B cell (primary cell): Measurements from ENCODE around the gene POU2F2. TPM values are rescaled to one million over a fixed set of nuclear protein-coding genes. Genes with fewer than 3 reads are reported as not detected.

ENCODE experiments used
- ATAC-seq: fragments of 200-7000 bp; cut with Tn5 transposase; one replicate; pipeline ENCODE4 v1.10.0; 2021; ENCODE audit warnings: low read depth, mild to moderate bottlenecking, moderate number of reproducible peaks, moderate library complexity
- CTCF ChIA-PET: fragments of 350-600 bp; sonication (Branson Sonifier 250); formaldehyde crosslinking; loops from one replicate; lab custom pipeline; 2021; ENCODE audit warnings: antibody characterized with exemption, inconsistent platforms; lab: Charles Lee
- POLR2A ChIA-PET: fragments of 350-600 bp; sonication (Branson Sonifier 250); formaldehyde crosslinking; loops from one replicate; lab custom pipeline; 2021; ENCODE audit warnings: antibody characterized with exemption; lab: Charles Lee
- DNase-seq: peaks from one replicate; pipeline ENCODE4 v3.0.0; 2013
- H2AFZ ChIP-seq: 2 replicates; pipeline ENCODE4 v1.6.1; 2012; ENCODE audit warnings: mild to moderate bottlenecking, low read depth, low read length; ENCODE audit not compliant: insufficient read depth, poor library complexity, severe bottlenecking
- H3K27ac ChIP-seq, 2 donors: 1 replicate in 1 of 2; 2 replicates in 1 of 2; pipeline ENCODE4 v1.5.1; 2012 to 2013; ENCODE audit warnings: low read length in 2 of 2, mild to moderate bottlenecking in 2 of 2, moderate library complexity in 1 of 2
- H3K27me3 ChIP-seq, 4 experiments: fragments of 200-600 bp in 1 of 4; sonication (generic) in 1 of 4; replicated peaks in 1 of 4; 1 replicate in 2 of 4; 2 replicates in 2 of 4; pipeline versions ENCODE4 v1.6.1 to v1.7.0; 2013 to 2016; ENCODE audit warnings: low read length in 3 of 4, mild to moderate bottlenecking in 2 of 4, mixed read lengths in 1 of 4, moderate library complexity in 1 of 4; ENCODE audit not compliant: insufficient read depth in 4 of 4, control insufficient read depth in 3 of 4; ENCODE audit errors: control extremely low read depth in 1 of 4
- H3K36me3 ChIP-seq, 2 experiments: replicated peaks in 1 of 2; 1 replicate in 1 of 2; 2 replicates in 1 of 2; pipeline versions ENCODE4 v1.6.1 to v1.7.1; 2013; ENCODE audit warnings: low read length in 1 of 2; ENCODE audit not compliant: insufficient read depth in 2 of 2, control insufficient read depth in 1 of 2; ENCODE audit errors: control extremely low read depth in 1 of 2, extremely low read depth in 1 of 2
- H3K4me1 ChIP-seq, 2 donors: fragments of 200-600 bp in 1 of 2; sonication (generic) in 1 of 2; 1 replicate in 1 of 2; 2 replicates in 1 of 2; pipeline versions ENCODE4 v1.5.1 to v1.6.1; 2013 to 2017; ENCODE audit warnings: low read length in 2 of 2; ENCODE audit not compliant: control insufficient read depth in 2 of 2, insufficient read depth in 2 of 2
- H3K4me2 ChIP-seq: replicated peaks from 2 replicates; pipeline ENCODE3; 2012; ENCODE audit warnings: mild to moderate bottlenecking, low read depth, low read length; ENCODE audit not compliant: poor library complexity, severe bottlenecking
- H3K4me3 ChIP-seq, 5 experiments: fragments of 200-600 bp in 1 of 5; sonication (generic) in 1 of 5; 1 replicate in 3 of 5; 2 replicates in 2 of 5; pipeline versions ENCODE4 v1.5.1 to v1.7.0; 2011 to 2016; ENCODE audit warnings: low read length in 4 of 5, mild to moderate bottlenecking in 4 of 5, low read depth in 2 of 5, control low read depth in 1 of 5, moderate library complexity in 1 of 5; ENCODE audit not compliant: insufficient read depth in 1 of 5; ENCODE audit errors: control extremely low read depth in 1 of 5, extremely low read depth in 1 of 5
- H3K79me2 ChIP-seq: fragments of 200-600 bp; sonication (generic); one replicate; pipeline ENCODE4 v1.6.0; 2016; ENCODE audit warnings: low read length; ENCODE audit not compliant: control insufficient read depth, insufficient read depth
- H3K9ac ChIP-seq: fragments of 200-600 bp; sonication (generic); 2 replicates; pipeline ENCODE4 v1.6.1; 2017; ENCODE audit warnings: mild to moderate bottlenecking, low read length, moderate library complexity
- H3K9me3 ChIP-seq, 3 donors: one replicate each; pipeline versions ENCODE4 v1.6.1 to v1.7.1; 2013; ENCODE audit warnings: low read length in 2 of 3; ENCODE audit not compliant: control insufficient read depth in 2 of 3, insufficient read depth in 1 of 3; ENCODE audit errors: control extremely low read depth in 1 of 3
- H4K20me1 ChIP-seq: 2 replicates; pipeline ENCODE4 v1.6.0; 2012; ENCODE audit warnings: mild to moderate bottlenecking, low read length; ENCODE audit not compliant: insufficient read depth, control insufficient read depth, poor library complexity, severe bottlenecking
- H3K27ac Mint-ChIP-seq: one replicate; pipeline ENCODE4 v1.8.0; 2021; ENCODE audit warnings: mixed read lengths
- H3K27me3 Mint-ChIP-seq: one replicate; pipeline ENCODE4 v1.8.0; 2021; ENCODE audit warnings: mixed read lengths
- H3K4me1 Mint-ChIP-seq: one replicate; pipeline ENCODE4 v1.8.0; 2021; ENCODE audit warnings: mixed read lengths
- H3K4me3 Mint-ChIP-seq: one replicate; pipeline ENCODE4 v1.8.0; 2021; ENCODE audit warnings: mixed read lengths
- H3K9me3 Mint-ChIP-seq: one replicate; pipeline ENCODE4 v1.8.0; 2022; ENCODE audit warnings: mixed read lengths; ENCODE audit not compliant: insufficient read depth
- CTCF ChIP-seq: fragments of 200-600 bp; IDR thresholded peaks from one replicate; pipeline ENCODE4 v1.8.0; 2022; ENCODE audit warnings: antibody characterized with exemption, mild to moderate bottlenecking
- EZH2 ChIP-seq: IDR thresholded peaks from 2 replicates; pipeline ENCODE4 v1.6.1; 2012; ENCODE audit warnings: borderline replicate concordance, low read depth, mild to moderate bottlenecking, moderate library complexity, low read length; ENCODE audit not compliant: insufficient read depth, poor library complexity, severe bottlenecking
- WGBS: methylation state at CpG from one replicate; pipeline ENCODE4 v1.1.5; 2013; ENCODE audit warnings: missing lambda C conversion rate; ENCODE audit not compliant: insufficient coverage; 5-methylcytosine and 5-hydroxymethylcytosine counted together
- intact Hi-C: fragments of 100-400 bp; cut with micrococcal nuclease; formaldehyde crosslinking; loops from one replicate; pipeline ENCODE4 v1.10.0; 2022
- polyA plus RNA-seq: library from polyadenylated mRNA; depleted of rRNA; stranded (reverse); fragments of >200 nt; gene quantifications from 2 replicates; pipeline ENCODE4 v1.2.3, GENCODE V29; 2012
- total RNA-seq, 2 donors: library from RNA; stranded (reverse); fragments of 120-200 nt in 1 of 2; gene quantifications; 1 replicate in 1 of 2; 2 replicates in 1 of 2; pipeline versions ENCODE4 v1.2.3 to v1.2.4, GENCODE V29; 2013 to 2022

The POU2F2 gene
- total and polyA plus RNA-seq, 2 donors (not counting 1 experiment from before 2014, with no cell fraction given), result 152 to 170 TPM

- Histone ChIP-seq H3K79me2 (no peaks in the 10 kb centered on the region), H3K4me1 (peaks cover 0 to 4% of the 10 kb centered on the region in 2 donors), H4K20me1 (no peaks in the 10 kb centered on the region), H3K27me3 (no peaks in the 10 kb centered on the region), H3K36me3 (no peaks in the 10 kb centered on the region), H2AFZ (no peak overlapping the region), H3K4me2 (no peak overlapping the region), H3K27ac (no peak overlapping the region), H3K9ac (no peak overlapping the region), H3K4me3 (no peak overlapping the region), H3K9me3 (no peaks in the 10 kb centered on the region)
- intact Hi-C loops, result no loop called here
- Mint-ChIP-seq H3K27ac (no peak overlapping the region), H3K9me3 (no peaks in the 10 kb centered on the region), H3K4me3 (no peak overlapping the region), H3K4me1 (peaks cover 7% of the 10 kb centered on the region), H3K27me3 (peaks cover 4% of the 10 kb centered on the region)
- POLR2A ChIA-PET, result interaction anchor here (0.6 kb wide), 1 partner anchor 788 kb away, joined by 4 read pairs; the partner anchor contains the start of gene HNRNPUL1
- TF ChIP-seq EZH2 (no peak), CTCF (no peak)
- CTCF ChIA-PET, result interaction anchor here (1.2 to 2.2 kb wide), 2 partner anchors 17 to 23 kb away, joined by 3 to 5 read pairs; no protein-coding TSS in a partner anchor
- DNase-seq (no peak), ATAC-seq (no peak)
- WGBS, result 83% methylated on average over 9 of the region's 10 CpGs
These were observed 79.9 kb downstream of the POU2F2 start for GRCh38 chr19:42052241-42052863.
